Colon (tissue), 2 donors: ENCODE measurements around the gene NEAT1.

ENCODE experiments used
- FAIRE-seq: peaks from 2 replicates; lab custom pipeline; 2012; peaks lifted over from hg19 to GRCh38; lab: Jason Lieb, UNC
- donor health status: control.
- donor health status: control.

Gene NEAT1

GRCh38 chr11:65422633-65423515, at the start of gene NEAT1:
Gene NEAT1 (plus strand): TSS chr11:65422798.
- FAIRE-seq, result no peak

- FAIRE-seq, result no peak
These were observed 48.6 kb upstream of the NEAT1 start for GRCh38 chr11:65373839-65374580.

GRCh38 chr11:65375012-65375411, 47.6 kb upstream of the NEAT1 start:
- no peak for FAIRE-seq

- FAIRE-seq, result no peak
These were observed 46.4 kb upstream of the NEAT1 start for GRCh38 chr11:65376138-65376713.

- FAIRE-seq, result no peak
These were observed 45.6 kb upstream of the NEAT1 start for GRCh38 chr11:65377036-65377435.

GRCh38 chr11:65377777-65378176, 44.8 kb upstream of the NEAT1 start:
- FAIRE-seq, result no peak

- FAIRE-seq, result no peak
These were observed 44.2 kb upstream of the NEAT1 start for GRCh38 chr11:65378208-65378927.

GRCh38 chr11:65378928-65379638, 43.5 kb upstream of the NEAT1 start:
- no peak for FAIRE-seq

- no peak for FAIRE-seq
These were observed 42.7 kb upstream of the NEAT1 start for GRCh38 chr11:65379698-65380459.

- FAIRE-seq, result no peak
These were observed 42.0 kb upstream of the NEAT1 start for GRCh38 chr11:65380460-65381119.

- FAIRE-seq, result no peak
These were observed 40.9 kb upstream of the NEAT1 start for GRCh38 chr11:65381716-65382032.

- FAIRE-seq, result no peak
These were observed 40.4 kb upstream of the NEAT1 start, which contains the start of gene SLC25A45 for GRCh38 chr11:65382033-65382803. Gene SLC25A45 (minus strand): TSS chr11:65382646. CDS start chr11:65381951, 695 bp downstream.

GRCh38 chr11:65382804-65383368, 39.7 kb upstream of the NEAT1 start:
- FAIRE-seq, result no peak

- FAIRE-seq, result no peak
These were observed 38.8 kb upstream of the NEAT1 start for GRCh38 chr11:65383778-65384177.

GRCh38 chr11:65384301-65384889, 38.2 kb upstream of the NEAT1 start:
- FAIRE-seq, result no peak

GRCh38 chr11:65386307-65387140, 36.1 kb upstream of the NEAT1 start, which contains the start of gene FRMD8:
Gene FRMD8 (plus strand): TSS chr11:65386637. CDS start chr11:65387037, 400 bp downstream.
- no peak for FAIRE-seq

GRCh38 chr11:65388731-65389130, 33.9 kb upstream of the NEAT1 start:
- FAIRE-seq, result no peak
